ENCODE measurements around the gene CADM4. TPM values are rescaled to one million over a fixed set of nuclear protein-coding genes. Genes with fewer than 3 reads are reported as not detected.
A peak's percentile ranks its signal among the peaks of the same experiment; 100 is the strongest.

Gene CADM4

DNA sequence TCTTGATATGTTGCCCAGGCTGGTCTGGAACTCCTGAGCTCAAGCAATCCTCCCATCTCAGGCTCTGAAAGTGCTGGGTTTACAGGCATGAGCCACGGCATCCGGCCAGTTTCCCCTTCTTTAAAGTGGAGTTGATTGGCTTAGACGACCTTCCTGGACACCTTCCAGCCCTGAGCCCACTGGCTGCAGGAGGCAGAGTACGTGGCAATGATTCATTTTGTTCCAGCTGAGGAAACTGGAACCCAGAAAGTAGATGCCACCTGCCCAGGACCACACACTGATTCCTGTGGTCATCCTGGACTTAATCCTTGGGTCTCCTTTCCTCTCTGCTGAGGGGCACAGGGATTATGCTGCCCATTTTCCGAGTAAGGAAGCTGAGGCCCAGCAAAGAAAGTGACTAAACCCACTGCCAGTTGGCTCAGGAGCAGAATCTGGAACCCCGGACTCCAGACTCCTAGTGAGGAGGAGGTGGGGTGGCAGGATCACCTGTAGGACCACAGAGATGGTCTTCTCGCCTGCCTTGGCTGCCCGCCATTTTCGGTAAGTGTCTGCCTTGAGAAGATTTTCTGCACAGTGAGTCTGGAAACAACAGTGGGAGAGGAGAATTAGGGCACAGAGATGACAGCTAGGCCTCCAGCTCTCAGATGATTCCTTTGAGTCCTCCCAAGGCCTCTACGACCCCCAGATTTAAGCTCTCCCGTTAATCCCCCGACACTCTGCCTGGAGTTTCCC lies 65.1 kb downstream of the CADM4 start:
- Histone ChIP-seq H4K8ac (ENCODE audit: low read depth, low read length) (no peak overlapping the region), H3K23ac (ENCODE audit: low read depth, low read length, poor library complexity) (no peak overlapping the region), H3K27me3 (ENCODE audit: control insufficient read depth in 3 of 3, insufficient read depth in 3 of 3, low read depth in 1 of 3, low read length in 3 of 3) (no peaks in the 10 kb centered on the region), H3K27ac (replicated peaks; ENCODE audit: low read length) (no peak overlapping the region), H3K4me1 (ENCODE audit: control insufficient read depth in 2 of 2, insufficient read depth in 1 of 2, low read depth in 1 of 2, low read length in 2 of 2) (peaks cover 8 to 10% of the 10 kb centered on the region in 2 donors), H2AFZ (ENCODE audit: low read length) (peak overlapping the region; percentile 82), H2BK12ac (ENCODE audit: low read length) (no peak overlapping the region), H3K14ac (ENCODE audit: low read length) (no peak overlapping the region), H3K4me2 (ENCODE audit: insufficient read depth, low read length, poor library complexity, severe bottlenecking) (peak overlapping the region; percentile 75), H2BK120ac (ENCODE audit: low read depth, low read length) (no peak overlapping the region), H2BK5ac (ENCODE audit: low read length) (peak overlapping the region; percentile 84), H3K9me3 (replicated peaks in 1 of 2; ENCODE audit: control insufficient read depth in 2 of 2, insufficient read depth in 1 of 2, low read depth in 1 of 2, low read length in 2 of 2) (no peaks in the 10 kb centered on the region), H3K4me3 (ENCODE audit: low read length in 2 of 2) (peak overlapping the region; percentile 82 to 93), H3K9ac (ENCODE audit: low read depth, low read length, poor library complexity) (peak overlapping the region; percentile 73), H4K91ac (ENCODE audit: low read depth, low read length, poor library complexity) (no peak overlapping the region), H3K79me1 (ENCODE audit: low read depth, low read length) (peaks cover 4% of the 10 kb centered on the region), H3K36me3 (replicated peaks in 1 of 2; ENCODE audit: control insufficient read depth in 2 of 2, insufficient read depth in 2 of 2, low read length in 2 of 2) (peaks cover 6 to 42% of the 10 kb centered on the region in 2 donors), H2AK5ac (ENCODE audit: low read depth, low read length) (peak overlapping the region; percentile 80), H3K18ac (ENCODE audit: low read length) (no peak overlapping the region), H2BK15ac (ENCODE audit: low read length) (peak overlapping the region; percentile 28), H3K4ac (ENCODE audit: low read length) (no peak overlapping the region)
- no peak for DNase-seq (ENCODE audit: low spot score)
- no CpG with 5 or more reads among the region's 12 CpGs for WGBS, 2 donors (ENCODE audit: extremely low coverage in 2 of 2, insufficient read length in 2 of 2, insufficient replicate concordance in 1 of 2)

Small RNAs within 50 kb of the gene (small RNA-seq; reads per million reads assigned to genes)
- gene RN7SL368P (ENCODE audit: insufficient read depth): not detected

Data from neuronal stem cell (in vitro differentiated cells).